HG02938 (cell line): ENCODE measurements around the gene PDS5A.
"Not testable (repeated sequence)": the region's sequence is repeated elsewhere in the genome, so short reads cannot be mapped to it uniquely, and the experiment has no call there.

Experiments
- ATAC-seq: cut with Tn5 transposase; IDR thresholded peaks from one replicate; pipeline ENCODE4 v1.9.1; 2021; ENCODE audit warnings: mild to moderate bottlenecking, moderate library complexity; ENCODE audit not compliant: unreplicated experiment

The PDS5A gene

GRCh38 chr4:39977489-39978377 lies at the start of gene PDS5A:
Gene PDS5A, minus strand, starts transcription at chr4:39977911. Its CDS starts 1,334 bp downstream, at chr4:39976577.
- ATAC-seq, result peak; percentile 67

- not testable (repeated sequence) for ATAC-seq
These were observed 46.3 kb upstream of the PDS5A start for GRCh38 chr4:40024049-40024448.

GRCh38 chr4:40021116-40021515 lies 43.4 kb upstream of the PDS5A start:
- not testable (repeated sequence) for ATAC-seq

- no peak for ATAC-seq
These were observed 42.5 kb upstream of the PDS5A start for GRCh38 chr4:40020221-40020620.

GRCh38 chr4:40016007-40016406 lies 38.3 kb upstream of the PDS5A start:
- ATAC-seq, result no peak

- ATAC-seq, result no peak
These were observed 26.3 kb upstream of the PDS5A start for GRCh38 chr4:40003986-40004385.

- no peak for ATAC-seq
These were observed 23.0 kb upstream of the PDS5A start for GRCh38 chr4:40000711-40001110.

GRCh38 chr4:39998659-39999345 lies 21.1 kb upstream of the PDS5A start:
- no peak for ATAC-seq

GRCh38 chr4:39996811-39997210 lies 19.1 kb upstream of the PDS5A start:
- no peak for ATAC-seq

GRCh38 chr4:39994406-39994805 lies 16.7 kb upstream of the PDS5A start:
- ATAC-seq, result no peak

GRCh38 chr4:39989381-39989780 lies 11.7 kb upstream of the PDS5A start:
- not testable (repeated sequence) for ATAC-seq

- no peak for ATAC-seq
These were observed 9.8 kb upstream of the PDS5A start for GRCh38 chr4:39987485-39987884.

- no peak for ATAC-seq
These were observed 1.2 kb upstream of the PDS5A start for GRCh38 chr4:39978904-39979303.

GRCh38 chr4:39978378-39978775 lies 666 bp upstream of the PDS5A start:
- no peak for ATAC-seq

- peak; percentile 18 for ATAC-seq
These were observed 694 bp downstream of the PDS5A start for GRCh38 chr4:39976945-39977488.

GRCh38 chr4:39976141-39976944 lies 1.4 kb downstream of the PDS5A start:
- ATAC-seq, result peak; percentile 39

GRCh38 chr4:39975488-39976089 lies 2.1 kb downstream of the PDS5A start:
- no peak for ATAC-seq

- ATAC-seq, result not testable (repeated sequence)
These were observed 4.7 kb downstream of the PDS5A start for GRCh38 chr4:39973052-39973451.

- ATAC-seq, result no peak
These were observed 6.8 kb downstream of the PDS5A start for GRCh38 chr4:39970671-39971640.
